Body of pancreas (tissue), 4 donors: ENCODE results near the gene MYH11. TPM values are rescaled to one million over a fixed set of nuclear protein-coding genes. Genes with fewer than 3 reads are reported as not detected.
"Not testable (repeated sequence)": the region's sequence is repeated elsewhere in the genome, so short reads cannot be mapped to it uniquely, and the experiment has no call there.

Experiments
- ATAC-seq: fragments of 150-250 bp; one replicate; pipeline ENCODE4 v1.9.1; 2016
- DNase-seq, 4 donors: peaks; one replicate each; pipeline ENCODE4 v3.0.0-alpha.2; 2019
- H3K27ac ChIP-seq, 4 donors: fragments of 200-600 bp; sonication (generic); 1 replicate in 3 of 4; 2 replicates in 1 of 4; pipeline versions ENCODE4 v1.5.1 to v1.6.1; 2016 to 2019; ENCODE audit warnings: mild to moderate bottlenecking in 1 of 4, mixed read lengths in 1 of 4, moderate library complexity in 1 of 4
- H3K27me3 ChIP-seq, 2 donors: fragments of 200-600 bp; sonication (generic); one replicate each; pipeline ENCODE4 v1.6.0; 2016; ENCODE audit warnings: mild to moderate bottlenecking in 1 of 2
- H3K36me3 ChIP-seq, 2 donors: fragments of 200-600 bp; sonication (generic); replicated peaks in 1 of 2; 2 replicates each; pipeline ENCODE4 v1.5.1; 2016; ENCODE audit warnings: low read depth in 2 of 2; ENCODE audit not compliant: insufficient read depth in 1 of 2
- H3K4me1 ChIP-seq: fragments of 200-600 bp; sonication (generic); one replicate; pipeline ENCODE4 v1.6.0; 2016
- H3K4me3 ChIP-seq, 2 donors: fragments of 200-600 bp; sonication (generic); 1 replicate in 1 of 2; 2 replicates in 1 of 2; pipeline ENCODE4 v1.5.1; 2016 to 2019
- H3K9me3 ChIP-seq, 3 donors: fragments of 200-600 bp; sonication (generic); 1 replicate in 2 of 3; 2 replicates in 1 of 3; pipeline ENCODE4 v1.5.1; 2016
- CTCF ChIP-seq, 7 experiments: fragments of 450-650 bp in 4 of 7; fragments of 200-600 bp in 3 of 7; sonication (generic) in 3 of 7; IDR thresholded peaks; one replicate each; pipeline ENCODE4 v1.5.1; 2016 to 2019; ENCODE audit warnings: antibody characterized with exemption in 7 of 7
- POLR2A ChIP-seq, 3 donors: fragments of 450-650 bp; IDR thresholded peaks; one replicate each; pipeline ENCODE4 v1.6.1; 2016; ENCODE audit warnings: antibody characterized with exemption in 3 of 3, mild to moderate bottlenecking in 2 of 3
- WGBS, 2 donors: methylation state at CpG; one replicate each; pipeline ENCODE4 v1.1.5; 2017; 5-methylcytosine and 5-hydroxymethylcytosine counted together
- intact Hi-C: fragments of 100-400 bp; cut with DNase I; formaldehyde crosslinking; loops from one replicate; pipeline ENCODE4 v1.15.1; 2023
- total RNA-seq, 2 donors: library from RNA; depleted of rRNA; stranded (reverse); fragments of >200 nt; gene quantifications; one replicate each; pipeline ENCODE4 v1.1.0, GENCODE V29; 2016

MYH11 gene
- total RNA-seq, 2 donors from 2014 or later = 14.2 to 19.7 TPM

DNA sequence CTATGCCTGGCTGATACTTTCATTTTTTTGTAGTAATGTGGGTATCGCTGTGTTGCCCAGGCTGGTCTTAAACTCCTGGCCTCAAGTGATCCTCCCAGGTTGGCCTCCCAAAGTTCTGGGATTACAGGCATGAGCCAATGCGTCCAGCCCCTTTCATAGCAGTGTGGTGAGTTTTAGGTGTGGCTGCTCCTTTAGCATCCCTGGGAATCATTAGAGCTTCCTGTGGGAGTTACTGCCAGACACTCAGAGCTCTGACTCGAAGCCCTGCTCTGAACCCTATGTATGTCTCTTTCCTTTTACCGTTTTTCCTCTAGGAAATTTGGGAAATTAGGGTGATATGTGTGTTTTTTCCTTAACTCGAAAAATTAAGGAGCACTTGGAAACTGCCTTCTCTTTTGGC, 162.3 kb downstream of the MYH11 start:
- TF ChIP-seq CTCF (IDR thresholded peaks at IDR 0.05) (no peak), POLR2A (IDR thresholded peaks at IDR 0.05) (no peak)
- Histone ChIP-seq H3K27ac (no peak overlapping the region), H3K36me3 (peaks cover 6 to 8% of the 10 kb centered on the region in 2 donors), H3K9me3 (no peaks in the 10 kb centered on the region), H3K4me1 (no peaks in the 10 kb centered on the region), H3K27me3 (no peaks in the 10 kb centered on the region), H3K4me3 (no peak overlapping the region)
- intact Hi-C loops = no loop called here
- DNase-seq = no peak
- no peak for ATAC-seq
- 83 to 91% methylated on average over 5 of the region's 5 CpGs for WGBS, 2 donors

DNA sequence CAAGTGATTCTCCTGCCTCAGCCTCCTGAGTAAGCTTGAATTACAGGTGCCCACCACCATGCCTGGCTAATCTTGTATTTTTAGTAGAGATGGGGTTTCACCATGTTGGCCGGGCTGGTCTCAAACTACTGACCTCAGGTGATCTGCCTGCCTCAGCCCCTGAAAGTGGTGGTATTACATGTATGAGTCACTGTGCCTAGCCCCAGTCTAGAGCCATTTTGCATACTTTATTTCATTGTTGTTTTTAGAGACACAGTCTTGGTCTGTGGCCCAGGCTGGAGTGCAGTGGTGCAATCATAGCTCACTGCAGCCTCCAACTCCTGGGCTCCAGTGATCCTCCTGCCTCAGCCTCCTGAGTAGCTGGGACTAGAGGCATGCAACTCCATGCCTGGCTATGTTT, 164.3 kb downstream of the MYH11 start:
- WGBS, 2 donors = 100% methylated on average over 1 of the region's 1 CpG; no CpG with 5 or more reads in 1 of the 2 donors
- H3K4me1 ChIP-seq, H3K9me3 ChIP-seq, H3K27me3 ChIP-seq, intact Hi-C loops, ATAC-seq, H3K4me3 ChIP-seq, H3K27ac ChIP-seq, DNase-seq, H3K36me3 ChIP-seq: not testable (repeated sequence)

GRCh38 chr16:15691046-15691445, 165.8 kb downstream of the MYH11 start:
- H3K36me3 ChIP-seq = peaks cover 0 to 6% of the 10 kb centered on the region in 2 donors
- no peaks in the 10 kb centered on the region for H3K27me3 ChIP-seq
- DNase-seq (no peak), ATAC-seq (no peak)
- no peaks in the 10 kb centered on the region for H3K4me1 ChIP-seq
- H3K9me3 ChIP-seq = no peaks in the 10 kb centered on the region
- intact Hi-C loops = no loop called here
- no peak overlapping the region for H3K27ac ChIP-seq
- WGBS, 2 donors = 84 to 96% methylated on average over 5 to 10 of the region's 10 CpGs
- no peak for TF ChIP-seq CTCF (IDR thresholded peaks at IDR 0.05)
- no peak overlapping the region for H3K4me3 ChIP-seq

GRCh38 chr16:15690296-15690695, 166.5 kb downstream of the MYH11 start:
- 89 to 97% methylated on average over 3 of the region's 3 CpGs for WGBS, 2 donors
- H3K27ac ChIP-seq = no peak overlapping the region
- ATAC-seq = no peak

DNA sequence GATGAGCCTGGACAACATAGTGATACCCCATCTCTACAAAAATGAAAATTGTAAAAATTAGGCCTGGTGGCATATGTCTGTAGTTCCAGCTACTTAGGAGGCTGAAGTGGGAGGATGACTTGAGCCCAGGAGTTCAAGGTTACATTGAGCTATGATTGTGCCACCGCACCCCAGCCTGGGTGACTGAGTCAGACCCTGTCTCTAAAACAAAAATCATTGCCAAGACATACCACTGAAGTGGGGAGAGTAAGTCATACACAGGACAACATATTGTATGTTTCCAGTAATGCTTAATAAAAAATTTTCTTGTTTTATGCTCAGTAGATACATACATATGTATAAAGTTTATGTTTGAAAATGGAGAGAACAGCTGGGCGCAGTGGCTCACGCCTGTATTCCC, 167.5 kb downstream of the MYH11 start:
- 96 to 100% methylated on average over 3 of the region's 3 CpGs for WGBS, 2 donors
- Histone ChIP-seq H3K9me3 (no peaks in the 10 kb centered on the region), H3K36me3 (peaks cover 0 to 3% of the 10 kb centered on the region in 2 donors), H3K27ac (no peak overlapping the region), H3K4me3 (no peak overlapping the region), H3K4me1 (no peaks in the 10 kb centered on the region), H3K27me3 (no peaks in the 10 kb centered on the region)
- intact Hi-C loops = no loop called here
- no peak for TF ChIP-seq POLR2A (IDR thresholded peaks at IDR 0.05)
- TF ChIP-seq CTCF (IDR thresholded peaks at IDR 0.05) = no peak
- ATAC-seq (no peak), DNase-seq (no peak)

More at GRCh38 chr16:15690296-15690695, 166.5 kb downstream of the MYH11 start:
- H3K4me1 ChIP-seq = no peaks in the 10 kb centered on the region
- H3K36me3 ChIP-seq = peaks cover 0 to 6% of the 10 kb centered on the region in 2 donors
- H3K4me3 ChIP-seq = no peak overlapping the region
- H3K27me3 ChIP-seq = no peaks in the 10 kb centered on the region
- TF ChIP-seq POLR2A (IDR thresholded peaks at IDR 0.05) (no peak), CTCF (IDR thresholded peaks at IDR 0.05) (no peak)
- intact Hi-C loops = no loop called here
- no peak for DNase-seq
- H3K9me3 ChIP-seq = no peaks in the 10 kb centered on the region
